Prostate gland (tissue), 2 donors: ENCODE results near the gene UGT1A10.

Experiments
- POLR2A ChIP-seq: fragments of 450-650 bp; IDR thresholded peaks from one replicate; pipeline ENCODE4 v1.6.1; 2016; ENCODE audit warnings: antibody characterized with exemption, mild to moderate bottlenecking
- POLR2AphosphoS5 ChIP-seq: sonication (generic); formaldehyde crosslinking; IDR thresholded peaks from one replicate; pipeline ENCODE4 v1.6.1; 2017; ENCODE audit warnings: antibody characterized with exemption
- TF ChIP-seq, protein P1 (sequence below), 4 experiments: fragments of 200-600 bp in 2 of 4; fragments of 450-650 bp in 2 of 4; sonication (generic) in 2 of 4; IDR thresholded peaks; 1 replicate in 3 of 4; 2 replicates in 1 of 4; pipeline ENCODE4 v1.5.1; 2016 to 2019; ENCODE audit warnings: antibody characterized with exemption in 4 of 4, mild to moderate bottlenecking in 2 of 4, moderate library complexity in 2 of 4

DNA sequence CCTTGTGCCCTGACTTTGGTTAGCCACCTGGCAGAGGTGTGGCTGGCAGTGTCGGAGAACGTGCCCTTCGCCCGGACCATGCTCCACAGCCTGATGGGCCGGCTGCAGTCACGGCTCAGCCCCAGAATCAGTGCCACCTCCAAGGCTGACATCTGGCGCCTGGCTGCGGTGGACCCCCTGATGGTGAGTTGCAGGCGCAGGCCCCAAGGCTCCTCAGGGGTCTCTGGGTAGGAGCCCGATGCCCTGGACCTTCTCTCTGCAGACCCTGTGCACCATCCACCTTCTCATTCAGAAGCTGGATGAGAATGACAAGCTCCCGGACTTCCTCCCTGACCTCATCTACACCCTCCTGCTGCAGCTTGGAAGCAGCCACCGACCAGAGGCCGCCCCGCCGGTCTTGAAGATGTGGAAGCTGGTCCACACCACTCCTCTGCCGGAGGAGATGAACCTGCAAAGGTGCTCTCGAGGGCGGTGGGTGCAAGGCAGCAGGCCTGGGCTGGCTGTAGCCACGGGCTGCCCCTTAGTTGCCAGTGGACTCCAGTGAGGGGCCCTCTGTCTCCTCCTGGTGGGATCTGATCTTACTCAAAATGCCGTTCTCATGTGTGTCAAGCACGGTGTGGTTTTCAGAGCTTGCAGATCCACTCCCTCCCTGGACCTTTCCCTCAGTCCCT is 186.0 kb downstream of the UGT1A10 start:
- TF ChIP-seq, protein P1, sequence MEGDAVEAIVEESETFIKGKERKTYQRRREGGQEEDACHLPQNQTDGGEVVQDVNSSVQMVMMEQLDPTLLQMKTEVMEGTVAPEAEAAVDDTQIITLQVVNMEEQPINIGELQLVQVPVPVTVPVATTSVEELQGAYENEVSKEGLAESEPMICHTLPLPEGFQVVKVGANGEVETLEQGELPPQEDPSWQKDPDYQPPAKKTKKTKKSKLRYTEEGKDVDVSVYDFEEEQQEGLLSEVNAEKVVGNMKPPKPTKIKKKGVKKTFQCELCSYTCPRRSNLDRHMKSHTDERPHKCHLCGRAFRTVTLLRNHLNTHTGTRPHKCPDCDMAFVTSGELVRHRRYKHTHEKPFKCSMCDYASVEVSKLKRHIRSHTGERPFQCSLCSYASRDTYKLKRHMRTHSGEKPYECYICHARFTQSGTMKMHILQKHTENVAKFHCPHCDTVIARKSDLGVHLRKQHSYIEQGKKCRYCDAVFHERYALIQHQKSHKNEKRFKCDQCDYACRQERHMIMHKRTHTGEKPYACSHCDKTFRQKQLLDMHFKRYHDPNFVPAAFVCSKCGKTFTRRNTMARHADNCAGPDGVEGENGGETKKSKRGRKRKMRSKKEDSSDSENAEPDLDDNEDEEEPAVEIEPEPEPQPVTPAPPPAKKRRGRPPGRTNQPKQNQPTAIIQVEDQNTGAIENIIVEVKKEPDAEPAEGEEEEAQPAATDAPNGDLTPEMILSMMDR (IDR thresholded peaks at IDR 0.05): no peak
- TF ChIP-seq POLR2A: no peak
- TF ChIP-seq POLR2AphosphoS5: no peak
